ENCODE results near the gene PAPPA. TPM values are rescaled to one million over a fixed set of nuclear protein-coding genes. Genes with fewer than 3 reads are reported as not detected.

PAPPA gene
- total RNA-seq, 1 donor from 2014 or later: 0.52 TPM

DNA sequence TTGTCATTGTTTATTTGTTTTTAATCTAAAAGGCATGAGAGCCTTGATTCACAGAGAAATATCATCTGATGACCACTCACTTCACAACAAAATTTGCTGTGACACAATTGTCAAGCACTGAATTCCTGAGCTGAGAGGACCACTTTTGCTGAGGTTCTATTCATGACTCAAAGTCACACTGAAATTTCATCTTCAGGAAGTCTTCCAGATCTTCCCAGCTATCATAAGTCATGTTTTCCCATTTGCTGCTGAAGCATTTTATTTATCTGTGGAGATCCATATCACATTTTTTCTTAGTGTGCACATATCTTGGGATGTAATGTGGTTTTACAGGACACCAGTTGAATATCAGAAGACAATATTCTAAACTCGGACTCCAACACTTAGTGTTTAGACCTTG lies 278.5 kb downstream of the PAPPA start:
- Histone ChIP-seq H3K27ac (ENCODE audit: low read depth, low read length) (no peak overlapping the region), H3K4me3 (ENCODE audit: low read length in 3 of 3) (no peak overlapping the region), H3K9me3 (ENCODE audit: control insufficient read depth in 3 of 3, low read length in 3 of 3) (no peaks in the 10 kb centered on the region), H3K4me1 (ENCODE audit: control insufficient read depth in 3 of 3, insufficient read depth in 3 of 3, low read length in 3 of 3) (no peaks in the 10 kb centered on the region), H3K36me3 (ENCODE audit: control insufficient read depth in 3 of 3, insufficient read depth in 3 of 3, low read length in 3 of 3) (peaks cover 0 to under 1% (median 0%) of the 10 kb centered on the region in 3 donors), H3K9ac (ENCODE audit: low read depth in 1 of 3, low read length in 3 of 3) (no peak overlapping the region), H3K27me3 (ENCODE audit: control insufficient read depth in 3 of 3, insufficient read depth in 3 of 3, low read length in 3 of 3) (no peaks in the 10 kb centered on the region)

GRCh38 chr9:116434314-116434713 lies 280.7 kb downstream of the PAPPA start:
- no peaks in the 10 kb centered on the region for H3K4me1 ChIP-seq (ENCODE audit: control insufficient read depth in 3 of 3, insufficient read depth in 3 of 3, low read length in 3 of 3)
- H3K27me3 ChIP-seq (ENCODE audit: control insufficient read depth in 3 of 3, insufficient read depth in 3 of 3, low read length in 3 of 3): no peaks in the 10 kb centered on the region
- H3K36me3 ChIP-seq (ENCODE audit: control insufficient read depth in 3 of 3, insufficient read depth in 3 of 3, low read length in 3 of 3): peaks cover 0 to 3% (median 0%) of the 10 kb centered on the region in 3 donors
- H3K9me3 ChIP-seq (ENCODE audit: control insufficient read depth in 3 of 3, low read length in 3 of 3): no peaks in the 10 kb centered on the region
- no peak overlapping the region for H3K4me3 ChIP-seq (ENCODE audit: low read length in 3 of 3)
- no peak overlapping the region for H3K27ac ChIP-seq (ENCODE audit: low read depth, low read length)
- no peak overlapping the region for H3K9ac ChIP-seq (ENCODE audit: low read depth in 1 of 3, low read length in 3 of 3)

- H3K4me1 ChIP-seq (ENCODE audit: control insufficient read depth in 3 of 3, insufficient read depth in 3 of 3, low read length in 3 of 3): no peaks in the 10 kb centered on the region
- no peak overlapping the region for H3K27ac ChIP-seq (ENCODE audit: low read depth, low read length)
- peaks cover 4 to 12% (median 7%) of the 10 kb centered on the region in 3 donors for H3K36me3 ChIP-seq (ENCODE audit: control insufficient read depth in 3 of 3, insufficient read depth in 3 of 3, low read length in 3 of 3)
- H3K27me3 ChIP-seq (ENCODE audit: control insufficient read depth in 3 of 3, insufficient read depth in 3 of 3, low read length in 3 of 3): no peaks in the 10 kb centered on the region
- no peak overlapping the region for H3K9ac ChIP-seq (ENCODE audit: low read depth in 1 of 3, low read length in 3 of 3)
- H3K4me3 ChIP-seq (ENCODE audit: low read length in 3 of 3): no peak overlapping the region
- H3K9me3 ChIP-seq (ENCODE audit: control insufficient read depth in 3 of 3, low read length in 3 of 3): no peaks in the 10 kb centered on the region
Observed at GRCh38 chr9:116435706-116436105, 282.1 kb downstream of the PAPPA start.

DNA sequence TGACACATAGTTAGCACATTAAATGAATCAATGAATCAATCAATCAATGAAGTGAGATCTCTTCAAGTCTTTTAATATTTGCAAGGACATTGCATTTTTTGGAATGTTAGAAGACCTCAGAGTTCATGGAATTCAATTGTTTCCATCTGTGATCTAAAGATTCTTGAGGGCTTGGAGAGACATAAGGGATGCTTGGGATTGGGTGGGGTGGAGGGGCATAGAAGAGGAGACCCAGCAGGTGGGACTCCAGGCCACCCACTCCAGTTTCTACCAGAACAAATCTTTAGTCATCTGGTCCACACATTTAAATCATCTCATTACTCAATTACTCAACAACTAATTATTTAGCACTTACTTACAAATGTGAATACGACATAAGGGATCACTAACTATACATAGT lies 282.5 kb downstream of the PAPPA start:
- no peak overlapping the region for H3K9ac ChIP-seq (ENCODE audit: low read depth in 1 of 3, low read length in 3 of 3)
- H3K9me3 ChIP-seq (ENCODE audit: control insufficient read depth in 3 of 3, low read length in 3 of 3): no peaks in the 10 kb centered on the region
- H3K27me3 ChIP-seq (ENCODE audit: control insufficient read depth in 3 of 3, insufficient read depth in 3 of 3, low read length in 3 of 3): no peaks in the 10 kb centered on the region
- H3K4me3 ChIP-seq (ENCODE audit: low read length in 3 of 3): no peak overlapping the region
- H3K36me3 ChIP-seq (ENCODE audit: control insufficient read depth in 3 of 3, insufficient read depth in 3 of 3, low read length in 3 of 3): peaks cover 6 to 12% (median 7%) of the 10 kb centered on the region in 3 donors
- H3K27ac ChIP-seq (ENCODE audit: low read depth, low read length): no peak overlapping the region
- no peaks in the 10 kb centered on the region for H3K4me1 ChIP-seq (ENCODE audit: control insufficient read depth in 3 of 3, insufficient read depth in 3 of 3, low read length in 3 of 3)

DNA sequence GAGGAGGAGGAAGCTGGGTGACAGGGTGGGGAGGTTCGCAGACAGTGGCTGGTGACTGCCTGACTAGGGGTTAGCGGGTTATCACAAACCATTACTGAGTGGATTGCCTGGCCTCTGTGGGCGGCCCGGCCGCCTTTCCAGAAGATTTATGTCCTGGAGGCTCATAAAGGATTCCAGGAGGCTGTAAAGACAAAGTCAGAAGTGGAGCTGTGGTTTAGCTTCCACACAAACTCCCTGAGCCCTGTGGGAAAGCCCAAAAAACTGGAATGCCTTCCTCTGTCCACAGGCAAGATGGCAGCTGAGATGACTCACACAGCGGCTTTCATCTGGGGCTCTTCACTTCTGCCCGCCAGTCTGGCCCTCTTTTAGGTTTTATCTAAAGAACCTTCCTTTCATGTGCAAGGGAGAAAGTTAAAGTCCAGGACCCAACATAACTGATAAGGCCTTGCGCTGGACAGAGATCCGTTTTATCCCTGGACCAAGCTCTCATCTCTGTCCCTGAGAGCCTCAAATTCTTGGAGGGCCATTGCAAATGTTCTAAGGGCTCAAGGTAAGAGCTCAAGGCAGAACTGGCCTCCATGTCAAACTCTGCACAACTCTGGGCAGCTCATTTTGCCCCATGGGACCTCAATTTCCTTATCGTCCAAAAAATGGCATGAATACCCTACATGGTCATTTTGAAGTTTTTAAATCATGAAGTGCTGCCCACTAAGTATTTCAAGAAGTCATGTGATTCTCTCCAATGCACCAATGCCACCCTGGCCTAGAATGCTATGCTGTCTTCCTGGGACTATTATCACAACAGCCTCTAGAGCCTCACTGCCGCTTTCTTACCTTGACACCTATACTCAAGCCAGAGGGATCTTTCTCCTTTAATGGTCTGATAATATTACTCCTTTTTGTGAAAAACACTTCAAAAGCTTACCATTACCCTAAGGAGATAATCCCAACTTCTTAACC lies 284.1 kb downstream of the PAPPA start:
- H3K4me1 ChIP-seq (ENCODE audit: control insufficient read depth in 3 of 3, insufficient read depth in 3 of 3, low read length in 3 of 3): no peaks in the 10 kb centered on the region
- no peak overlapping the region for H3K4me3 ChIP-seq (ENCODE audit: low read length in 3 of 3)
- peaks cover 7 to 12% (median 12%) of the 10 kb centered on the region in 3 donors for H3K36me3 ChIP-seq (ENCODE audit: control insufficient read depth in 3 of 3, insufficient read depth in 3 of 3, low read length in 3 of 3)
- no peaks in the 10 kb centered on the region for H3K27me3 ChIP-seq (ENCODE audit: control insufficient read depth in 3 of 3, insufficient read depth in 3 of 3, low read length in 3 of 3)
- H3K9me3 ChIP-seq (ENCODE audit: control insufficient read depth in 3 of 3, low read length in 3 of 3): no peaks in the 10 kb centered on the region
- no peak overlapping the region for H3K27ac ChIP-seq (ENCODE audit: low read depth, low read length)
- no peak overlapping the region for H3K9ac ChIP-seq (ENCODE audit: low read depth in 1 of 3, low read length in 3 of 3)

GRCh38 chr9:116442528-116442927 lies 288.9 kb downstream of the PAPPA start:
- Histone ChIP-seq H3K4me1 (ENCODE audit: control insufficient read depth in 3 of 3, insufficient read depth in 3 of 3, low read length in 3 of 3) (no peaks in the 10 kb centered on the region), H3K27ac (ENCODE audit: low read depth, low read length) (no peak overlapping the region), H3K4me3 (ENCODE audit: low read length in 3 of 3) (no peak overlapping the region), H3K9ac (ENCODE audit: low read depth in 1 of 3, low read length in 3 of 3) (no peak overlapping the region), H3K9me3 (ENCODE audit: control insufficient read depth in 3 of 3, low read length in 3 of 3) (no peaks in the 10 kb centered on the region), H3K36me3 (ENCODE audit: control insufficient read depth in 3 of 3, insufficient read depth in 3 of 3, low read length in 3 of 3) (peaks cover 4 to 12% (median 12%) of the 10 kb centered on the region in 3 donors), H3K27me3 (ENCODE audit: control insufficient read depth in 3 of 3, insufficient read depth in 3 of 3, low read length in 3 of 3) (no peaks in the 10 kb centered on the region)

DNA sequence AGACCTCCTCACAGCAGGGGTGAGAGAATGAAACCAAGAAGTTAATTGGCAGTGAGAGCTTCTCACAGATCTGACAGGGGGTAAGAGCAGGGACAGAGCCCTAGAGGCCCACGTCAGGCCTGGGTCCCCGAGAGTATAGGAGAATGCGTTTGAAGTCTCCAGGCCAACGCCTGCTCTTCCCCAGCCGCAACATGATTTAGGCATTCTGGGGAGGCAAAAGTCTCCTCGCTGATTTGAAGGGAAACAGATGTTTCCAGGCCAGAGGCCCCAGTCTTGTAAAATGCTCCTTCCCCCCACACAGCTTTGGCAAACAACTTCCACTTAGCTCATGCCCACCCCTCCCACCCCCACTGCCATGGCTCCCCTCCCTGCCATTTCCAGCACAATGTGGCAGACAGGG lies 294.3 kb downstream of the PAPPA start:
- Histone ChIP-seq H3K9me3 (ENCODE audit: control insufficient read depth in 3 of 3, low read length in 3 of 3) (no peaks in the 10 kb centered on the region), H3K27me3 (ENCODE audit: control insufficient read depth in 3 of 3, insufficient read depth in 3 of 3, low read length in 3 of 3) (no peaks in the 10 kb centered on the region), H3K36me3 (ENCODE audit: control insufficient read depth in 3 of 3, insufficient read depth in 3 of 3, low read length in 3 of 3) (no peaks in the 10 kb centered on the region), H3K4me3 (ENCODE audit: low read length in 3 of 3) (no peak overlapping the region), H3K9ac (ENCODE audit: low read depth in 1 of 3, low read length in 3 of 3) (no peak overlapping the region), H3K4me1 (ENCODE audit: control insufficient read depth in 3 of 3, insufficient read depth in 3 of 3, low read length in 3 of 3) (no peaks in the 10 kb centered on the region), H3K27ac (ENCODE audit: low read depth, low read length) (no peak overlapping the region)

DNA sequence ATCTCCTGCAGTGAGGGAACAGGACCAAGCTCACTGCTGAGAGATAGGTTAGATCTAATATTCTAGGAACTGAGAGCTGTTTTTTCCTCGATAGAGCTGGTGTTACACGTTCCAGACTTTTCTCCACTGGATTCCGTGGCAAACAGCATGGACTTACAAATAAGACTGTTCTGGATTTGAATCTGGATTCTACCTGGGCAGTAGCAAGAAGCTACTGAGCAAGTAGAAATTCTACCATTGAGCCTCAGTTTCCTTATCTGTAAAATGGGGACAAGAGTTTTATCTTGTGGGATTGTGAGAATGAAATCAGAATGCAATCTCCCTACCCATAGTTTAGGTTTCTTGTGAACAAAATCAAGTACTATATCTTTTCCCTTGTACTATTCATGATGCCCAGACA lies 294.8 kb downstream of the PAPPA start:
- Histone ChIP-seq H3K4me1 (ENCODE audit: control insufficient read depth in 3 of 3, insufficient read depth in 3 of 3, low read length in 3 of 3) (no peaks in the 10 kb centered on the region), H3K4me3 (ENCODE audit: low read length in 3 of 3) (no peak overlapping the region), H3K27ac (ENCODE audit: low read depth, low read length) (no peak overlapping the region), H3K36me3 (ENCODE audit: control insufficient read depth in 3 of 3, insufficient read depth in 3 of 3, low read length in 3 of 3) (no peaks in the 10 kb centered on the region), H3K9me3 (ENCODE audit: control insufficient read depth in 3 of 3, low read length in 3 of 3) (no peaks in the 10 kb centered on the region), H3K27me3 (ENCODE audit: control insufficient read depth in 3 of 3, insufficient read depth in 3 of 3, low read length in 3 of 3) (no peaks in the 10 kb centered on the region), H3K9ac (ENCODE audit: low read depth in 1 of 3, low read length in 3 of 3) (no peak overlapping the region)

DNA sequence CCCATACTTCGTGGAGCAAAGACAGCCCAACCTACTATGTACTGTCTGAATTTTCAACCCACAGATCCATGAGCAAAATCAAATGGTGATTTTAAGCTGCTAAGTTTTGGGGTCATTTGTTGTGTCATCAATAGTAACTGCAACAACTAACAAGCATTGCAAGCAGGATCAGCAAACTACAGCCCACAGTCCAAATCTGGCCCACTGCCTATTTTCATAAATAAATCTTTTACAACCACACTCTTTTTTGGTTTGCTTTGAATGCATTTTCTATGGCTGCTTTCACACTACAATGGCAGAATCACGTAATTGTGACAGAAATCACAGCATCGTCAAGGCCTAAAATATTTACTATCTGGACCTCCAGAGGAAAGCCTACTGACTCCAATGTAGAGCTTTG lies 296.4 kb downstream of the PAPPA start:
- H3K9ac ChIP-seq (ENCODE audit: low read depth in 1 of 3, low read length in 3 of 3): no peak overlapping the region
- no peak overlapping the region for H3K4me3 ChIP-seq (ENCODE audit: low read length in 3 of 3)
- no peak overlapping the region for H3K27ac ChIP-seq (ENCODE audit: low read depth, low read length)
- no peaks in the 10 kb centered on the region for H3K4me1 ChIP-seq (ENCODE audit: control insufficient read depth in 3 of 3, insufficient read depth in 3 of 3, low read length in 3 of 3)
- no peaks in the 10 kb centered on the region for H3K9me3 ChIP-seq (ENCODE audit: control insufficient read depth in 3 of 3, low read length in 3 of 3)
- no peaks in the 10 kb centered on the region for H3K36me3 ChIP-seq (ENCODE audit: control insufficient read depth in 3 of 3, insufficient read depth in 3 of 3, low read length in 3 of 3)
- H3K27me3 ChIP-seq (ENCODE audit: control insufficient read depth in 3 of 3, insufficient read depth in 3 of 3, low read length in 3 of 3): no peaks in the 10 kb centered on the region

- no peaks in the 10 kb centered on the region for H3K36me3 ChIP-seq (ENCODE audit: control insufficient read depth in 3 of 3, insufficient read depth in 3 of 3, low read length in 3 of 3)
- H3K9ac ChIP-seq (ENCODE audit: low read depth in 1 of 3, low read length in 3 of 3): no peak overlapping the region
- no peaks in the 10 kb centered on the region for H3K4me1 ChIP-seq (ENCODE audit: control insufficient read depth in 3 of 3, insufficient read depth in 3 of 3, low read length in 3 of 3)
- H3K27ac ChIP-seq (ENCODE audit: low read depth, low read length): no peak overlapping the region
- no peaks in the 10 kb centered on the region for H3K9me3 ChIP-seq (ENCODE audit: control insufficient read depth in 3 of 3, low read length in 3 of 3)
- H3K4me3 ChIP-seq (ENCODE audit: low read length in 3 of 3): no peak overlapping the region
- H3K27me3 ChIP-seq (ENCODE audit: control insufficient read depth in 3 of 3, insufficient read depth in 3 of 3, low read length in 3 of 3): no peaks in the 10 kb centered on the region
Observed at GRCh38 chr9:116450378-116451139, 297.0 kb downstream of the PAPPA start.
